Gastroesophageal sphincter (tissue), 3 donors: ENCODE data around the gene GRK1.

Experiments used
- POLR2AphosphoS5 ChIP-seq: sonication (generic); formaldehyde crosslinking; IDR thresholded peaks from one replicate; pipeline ENCODE4 v1.6.1; 2017; ENCODE audit warnings: antibody characterized with exemption
- TF ChIP-seq, protein P1 (sequence below), 4 experiments: fragments of 200-600 bp in 2 of 4; fragments of 450-650 bp in 2 of 4; sonication (generic) in 1 of 4; IDR thresholded peaks; one replicate each; pipeline ENCODE4 v1.5.1; 2017 to 2019; ENCODE audit warnings: antibody characterized with exemption in 4 of 4, mild to moderate bottlenecking in 2 of 4, moderate library complexity in 2 of 4

DNA sequence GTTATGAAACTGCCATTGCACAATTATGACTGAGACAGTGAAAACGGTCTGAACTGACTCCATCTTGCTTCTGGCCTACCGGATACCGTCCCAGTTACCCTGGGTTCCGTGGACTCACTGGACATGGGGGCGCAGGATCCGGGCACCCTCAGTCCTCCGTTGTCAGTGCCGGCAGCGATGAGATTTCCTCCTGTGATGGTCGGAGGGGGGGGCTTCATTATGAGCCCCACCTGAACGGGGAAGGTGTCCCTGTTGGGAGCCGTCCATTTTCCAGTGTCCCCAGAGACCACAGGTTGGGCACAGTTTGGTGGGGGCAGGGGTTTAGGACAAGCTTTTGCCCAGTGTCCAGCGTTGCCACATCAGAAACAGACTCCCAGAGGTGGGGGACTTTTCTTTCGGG lies 115.5 kb downstream of the GRK1 start:
- TF ChIP-seq, protein P1, sequence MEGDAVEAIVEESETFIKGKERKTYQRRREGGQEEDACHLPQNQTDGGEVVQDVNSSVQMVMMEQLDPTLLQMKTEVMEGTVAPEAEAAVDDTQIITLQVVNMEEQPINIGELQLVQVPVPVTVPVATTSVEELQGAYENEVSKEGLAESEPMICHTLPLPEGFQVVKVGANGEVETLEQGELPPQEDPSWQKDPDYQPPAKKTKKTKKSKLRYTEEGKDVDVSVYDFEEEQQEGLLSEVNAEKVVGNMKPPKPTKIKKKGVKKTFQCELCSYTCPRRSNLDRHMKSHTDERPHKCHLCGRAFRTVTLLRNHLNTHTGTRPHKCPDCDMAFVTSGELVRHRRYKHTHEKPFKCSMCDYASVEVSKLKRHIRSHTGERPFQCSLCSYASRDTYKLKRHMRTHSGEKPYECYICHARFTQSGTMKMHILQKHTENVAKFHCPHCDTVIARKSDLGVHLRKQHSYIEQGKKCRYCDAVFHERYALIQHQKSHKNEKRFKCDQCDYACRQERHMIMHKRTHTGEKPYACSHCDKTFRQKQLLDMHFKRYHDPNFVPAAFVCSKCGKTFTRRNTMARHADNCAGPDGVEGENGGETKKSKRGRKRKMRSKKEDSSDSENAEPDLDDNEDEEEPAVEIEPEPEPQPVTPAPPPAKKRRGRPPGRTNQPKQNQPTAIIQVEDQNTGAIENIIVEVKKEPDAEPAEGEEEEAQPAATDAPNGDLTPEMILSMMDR (IDR thresholded peaks at IDR 0.05), result no peak
- no peak for TF ChIP-seq POLR2AphosphoS5
